Measurements from ENCODE around the gene NAA80.

The NAA80 gene

GRCh38 chr3:50340448-50341329 lies 41.5 kb upstream of the NAA80 start, which contains the start of gene RASSF1 (continued):
- TF ChIP-seq CREB5 (CRISPR knock-in tag; IDR thresholded peaks at IDR 0.05; ENCODE audit: low read depth) (no peak), RARB (CRISPR knock-in tag; IDR thresholded peaks at IDR 0.05) (no peak)

- no peak for ATAC-seq
- TF ChIP-seq CSDC2 (CRISPR knock-in tag; IDR thresholded peaks at IDR 0.05) (no peak), BACH2 (CRISPR knock-in tag; IDR thresholded peaks at IDR 0.05; ENCODE audit: borderline replicate concordance) (no peak), PPARA (CRISPR knock-in tag; IDR thresholded peaks at IDR 0.05; ENCODE audit: borderline replicate concordance) (no peak), ZFP3 (CRISPR knock-in tag; IDR thresholded peaks at IDR 0.05) (no peak)
Measured at GRCh38 chr3:50340147-50340447, 40.9 kb upstream of the NAA80 start.

- no peak for TF ChIP-seq ZNF8 (CRISPR knock-in tag; IDR thresholded peaks at IDR 0.05)
- no peak for ATAC-seq
Measured at GRCh38 chr3:50339485-50340146, 40.4 kb upstream of the NAA80 start.

GRCh38 chr3:50338965-50339364 lies 39.8 kb upstream of the NAA80 start:
- ATAC-seq: no peak
- TF ChIP-seq CSDC2 (CRISPR knock-in tag; IDR thresholded peaks at IDR 0.05): no peak
- no peak for TF ChIP-seq BACH2 (CRISPR knock-in tag; IDR thresholded peaks at IDR 0.05; ENCODE audit: borderline replicate concordance)
- TF ChIP-seq RARB (CRISPR knock-in tag; IDR thresholded peaks at IDR 0.05): no peak
- TF ChIP-seq ZC3H10 (CRISPR knock-in tag; IDR thresholded peaks at IDR 0.05): no peak
- no peak for TF ChIP-seq TOX (CRISPR knock-in tag; IDR thresholded peaks at IDR 0.05; ENCODE audit: borderline replicate concordance)
- TF ChIP-seq TCF4 (CRISPR knock-in tag; IDR thresholded peaks at IDR 0.05; ENCODE audit: borderline replicate concordance): no peak
- no peak for TF ChIP-seq SNAI2 (CRISPR knock-in tag; IDR thresholded peaks at IDR 0.05)
- TF ChIP-seq ARNTL (CRISPR knock-in tag; IDR thresholded peaks at IDR 0.05; ENCODE audit: borderline replicate concordance, low read depth): no peak
- no peak for TF ChIP-seq ZNF565 (CRISPR knock-in tag; conservative IDR thresholded peaks at IDR 0.05; ENCODE audit: low read depth)
- TF ChIP-seq PPARA (CRISPR knock-in tag; IDR thresholded peaks at IDR 0.05; ENCODE audit: borderline replicate concordance): no peak
- TF ChIP-seq ZNF8 (CRISPR knock-in tag; IDR thresholded peaks at IDR 0.05): no peak
- TF ChIP-seq CREB5 (CRISPR knock-in tag; IDR thresholded peaks at IDR 0.05; ENCODE audit: low read depth): no peak

GRCh38 chr3:50337175-50337861 lies 38.1 kb upstream of the NAA80 start:
- no peak for TF ChIP-seq CREB5 (CRISPR knock-in tag; IDR thresholded peaks at IDR 0.05; ENCODE audit: low read depth)
- TF ChIP-seq ZNF70 (CRISPR knock-in tag; IDR thresholded peaks at IDR 0.05): no peak
- no peak for TF ChIP-seq ZNF565 (CRISPR knock-in tag; conservative IDR thresholded peaks at IDR 0.05; ENCODE audit: low read depth)
- no peak for TF ChIP-seq TOX (CRISPR knock-in tag; IDR thresholded peaks at IDR 0.05; ENCODE audit: borderline replicate concordance)
- peak; percentile 93 for ATAC-seq

GRCh38 chr3:50336452-50337174 lies 37.4 kb upstream of the NAA80 start:
- ATAC-seq: peak; percentile 11
- no peak for TF ChIP-seq CREB5 (CRISPR knock-in tag; IDR thresholded peaks at IDR 0.05; ENCODE audit: low read depth)
- TF ChIP-seq ESRRG (CRISPR knock-in tag; IDR thresholded peaks at IDR 0.05): no peak

All from SK-N-SH treated with all-trans-retinoic acid at 6 μM for 48 hours (cell line).